ENCODE results near the gene LDHA. TPM values are rescaled to one million over a fixed set of nuclear protein-coding genes. Genes with fewer than 3 reads are reported as not detected.

Gene LDHA
- total RNA-seq = 380 and 421 TPM in 2 replicates
- polyA plus RNA-seq = 727 and 746 TPM in 2 replicates

GRCh38 chr11:18394275-18394927, at the start of gene LDHA:
LDHA (plus strand) TSS chr11:18394563; CDS start chr11:18396843, 2,280 bp downstream.
- peak; percentile 98 for DNase-seq (ENCODE audit: low spot score)
- Histone ChIP-seq H3K4me2 (peak within 1 kb of the TSS; percentile 78), H3K4me3 (peak within 1 kb of the TSS; percentile 44), H3K9me3 (ENCODE audit: low read depth) (no peaks in the 10 kb centered on the region), H3K9me2 (replicated peaks; ENCODE audit: insufficient read depth) (no peaks in the 10 kb centered on the region), H2AFZ (peak within 1 kb of the TSS; percentile 61), H3K4me1 (ENCODE audit: insufficient read depth) (peaks cover 14% of the 10 kb centered on the region), H3K36me3 (replicated peaks; ENCODE audit: insufficient read depth, low read depth) (no peaks in the 10 kb centered on the region), H3K27me3 (no peaks in the 10 kb centered on the region), H3K27ac (peak within 1 kb of the TSS; percentile 93), H4K20me1 (ENCODE audit: insufficient read depth, poor library complexity, severe bottlenecking) (peaks cover 30% of the 10 kb centered on the region), H3K79me2 (peaks cover 38% of the 10 kb centered on the region)
- TF ChIP-seq EZH2 (IDR thresholded peaks at IDR 0.05; ENCODE audit: borderline replicate concordance) = no peak
- TF ChIP-seq CTCF (IDR thresholded peaks at IDR 0.05; ENCODE audit: poor library complexity) = no peak
- WGBS (ENCODE audit: low lambda C conversion rate, missing lambda C conversion rate) = 1% methylated on average over 29 of the region's 60 CpGs

GRCh38 chr11:18347471-18348125, 46.8 kb upstream of the LDHA start:
- no peaks in the 10 kb centered on the region for H3K79me2 ChIP-seq
- H2AFZ ChIP-seq = no peak overlapping the region
- H3K9me3 ChIP-seq (ENCODE audit: low read depth) = no peaks in the 10 kb centered on the region
- TF ChIP-seq EZH2 (IDR thresholded peaks at IDR 0.05; ENCODE audit: borderline replicate concordance) = no peak
- TF ChIP-seq EZH2phosphoT487 (IDR thresholded peaks at IDR 0.05; ENCODE audit: low read depth, severe bottlenecking, unreplicated experiment) = no peak
- no peak for TF ChIP-seq CTCF (IDR thresholded peaks at IDR 0.05; ENCODE audit: poor library complexity)
- H3K27me3 ChIP-seq = no peaks in the 10 kb centered on the region
- H4K20me1 ChIP-seq (ENCODE audit: insufficient read depth, poor library complexity, severe bottlenecking) = no peaks in the 10 kb centered on the region
- H3K36me3 ChIP-seq (replicated peaks; ENCODE audit: insufficient read depth, low read depth) = no peaks in the 10 kb centered on the region
- H3K27ac ChIP-seq = peak overlapping the region; percentile 87
- no peaks in the 10 kb centered on the region for H3K9me2 ChIP-seq (replicated peaks; ENCODE audit: insufficient read depth)
- H3K4me3 ChIP-seq = no peak overlapping the region
- 80% methylated on average over 5 of the region's 5 CpGs for WGBS (ENCODE audit: low lambda C conversion rate, missing lambda C conversion rate)
- no peak for DNase-seq (ENCODE audit: low spot score)
- no peaks in the 10 kb centered on the region for H3K4me1 ChIP-seq (ENCODE audit: insufficient read depth)
- no peak overlapping the region for H3K4me2 ChIP-seq

- H4K20me1 ChIP-seq (ENCODE audit: insufficient read depth, poor library complexity, severe bottlenecking) = no peaks in the 10 kb centered on the region
- 94% methylated on average over 3 of the region's 3 CpGs for WGBS (ENCODE audit: low lambda C conversion rate, missing lambda C conversion rate)
- no peaks in the 10 kb centered on the region for H3K4me1 ChIP-seq (ENCODE audit: insufficient read depth)
- no peak overlapping the region for H3K4me3 ChIP-seq
- no peak overlapping the region for H3K4me2 ChIP-seq
- H3K27me3 ChIP-seq = no peaks in the 10 kb centered on the region
- H3K36me3 ChIP-seq (replicated peaks; ENCODE audit: insufficient read depth, low read depth) = no peaks in the 10 kb centered on the region
- H3K27ac ChIP-seq = no peak overlapping the region
- no peaks in the 10 kb centered on the region for H3K9me2 ChIP-seq (replicated peaks; ENCODE audit: insufficient read depth)
- H3K9me3 ChIP-seq (ENCODE audit: low read depth) = no peaks in the 10 kb centered on the region
- TF ChIP-seq CTCF (IDR thresholded peaks at IDR 0.05; ENCODE audit: poor library complexity) (no peak), EZH2phosphoT487 (IDR thresholded peaks at IDR 0.05; ENCODE audit: low read depth, severe bottlenecking, unreplicated experiment) (no peak), EZH2 (IDR thresholded peaks at IDR 0.05; ENCODE audit: borderline replicate concordance) (no peak)
- H3K79me2 ChIP-seq = no peaks in the 10 kb centered on the region
- no peak overlapping the region for H2AFZ ChIP-seq
- no peak for DNase-seq (ENCODE audit: low spot score)
Observed at GRCh38 chr11:18352581-18352980, 41.8 kb upstream of the LDHA start.

Measured in hepatocyte (in vitro differentiated cells).